Nephron (organoid): Measurements from ENCODE around the gene SRGAP3.

Source experiments
- H3K27ac Mint-ChIP-seq, 3 experiments: 2 replicates each; pipeline ENCODE4 v1.8.0; 2020; ENCODE audit warnings: mixed read lengths in 3 of 3, mild to moderate bottlenecking in 2 of 3, moderate library complexity in 1 of 3
- H3K27me3 Mint-ChIP-seq: 2 replicates; pipeline ENCODE4 v1.8.0; 2021; ENCODE audit warnings: low read depth, mild to moderate bottlenecking, moderate library complexity, mixed read lengths
- H3K36me3 Mint-ChIP-seq: 2 replicates; pipeline ENCODE4 v1.8.0; 2020; ENCODE audit warnings: low read depth, mixed read lengths
- H3K4me1 Mint-ChIP-seq: 2 replicates; pipeline ENCODE4 v1.8.0; 2020; ENCODE audit warnings: mixed read lengths
- H3K4me3 Mint-ChIP-seq, 3 experiments: 2 replicates each; pipeline ENCODE4 v1.8.0; 2020; ENCODE audit warnings: mild to moderate bottlenecking in 3 of 3, mixed read lengths in 3 of 3, moderate library complexity in 2 of 3
- H3K9me3 Mint-ChIP-seq: 2 replicates; pipeline ENCODE4 v1.8.0; 2020; ENCODE audit warnings: mixed read lengths
- CTCF ChIP-seq, 3 experiments: fragments of 200-600 bp; sonication (generic); IDR thresholded peaks; one replicate each; pipeline ENCODE4 v1.5.0; 2021; ENCODE audit warnings: antibody characterized with exemption in 3 of 3; ENCODE audit not compliant: unreplicated experiment in 3 of 3

The SRGAP3 gene

GRCh38 chr3:9032231-9032777 lies 217.1 kb downstream of the SRGAP3 start:
- Mint-ChIP-seq H3K36me3 (no peaks in the 10 kb centered on the region), H3K27me3 (no peaks in the 10 kb centered on the region), H3K9me3 (no peaks in the 10 kb centered on the region), H3K4me3 (no peak overlapping the region), H3K27ac (peak overlapping the region in 1 of 3 experiments; percentile 9), H3K4me1 (peaks cover 57% of the 10 kb centered on the region)
- TF ChIP-seq CTCF (IDR thresholded peaks at IDR 0.05; ENCODE audit: unreplicated experiment in 3 of 3): no peak

- H3K9me3 Mint-ChIP-seq: no peaks in the 10 kb centered on the region
- no peaks in the 10 kb centered on the region for H3K27me3 Mint-ChIP-seq
- no peak overlapping the region for H3K27ac Mint-ChIP-seq
- peaks cover 4% of the 10 kb centered on the region for H3K36me3 Mint-ChIP-seq
- TF ChIP-seq CTCF (IDR thresholded peaks at IDR 0.05; ENCODE audit: unreplicated experiment in 3 of 3): no peak
- no peak overlapping the region for H3K4me3 Mint-ChIP-seq
- peaks cover 56% of the 10 kb centered on the region for H3K4me1 Mint-ChIP-seq
Observed at GRCh38 chr3:9030034-9030433, 219.4 kb downstream of the SRGAP3 start.

GRCh38 chr3:9028134-9028533 lies 221.3 kb downstream of the SRGAP3 start:
- H3K27me3 Mint-ChIP-seq: no peaks in the 10 kb centered on the region
- TF ChIP-seq CTCF (IDR thresholded peaks at IDR 0.05; ENCODE audit: unreplicated experiment in 3 of 3): no peak
- H3K4me3 Mint-ChIP-seq: peak overlapping the region in 1 of 3 experiments; percentile 48
- no peaks in the 10 kb centered on the region for H3K9me3 Mint-ChIP-seq
- H3K4me1 Mint-ChIP-seq: peaks cover 62% of the 10 kb centered on the region
- H3K27ac Mint-ChIP-seq: peak overlapping the region; percentile 55 to 94 (median 92)
- peaks cover 22% of the 10 kb centered on the region for H3K36me3 Mint-ChIP-seq

GRCh38 chr3:9026320-9027045 lies 223.0 kb downstream of the SRGAP3 start:
- peak overlapping the region in 1 of 3 experiments; percentile 16 for H3K4me3 Mint-ChIP-seq
- peak overlapping the region in 2 of 3 experiments; percentile 63 to 74 for H3K27ac Mint-ChIP-seq
- peaks cover 32% of the 10 kb centered on the region for H3K36me3 Mint-ChIP-seq
- no peak for TF ChIP-seq CTCF (IDR thresholded peaks at IDR 0.05; ENCODE audit: unreplicated experiment in 3 of 3)
- H3K9me3 Mint-ChIP-seq: no peaks in the 10 kb centered on the region
- H3K4me1 Mint-ChIP-seq: peaks cover 71% of the 10 kb centered on the region
- no peaks in the 10 kb centered on the region for H3K27me3 Mint-ChIP-seq

GRCh38 chr3:9024341-9024740 lies 225.1 kb downstream of the SRGAP3 start:
- H3K4me3 Mint-ChIP-seq: no peak overlapping the region
- no peaks in the 10 kb centered on the region for H3K9me3 Mint-ChIP-seq
- no peak overlapping the region for H3K27ac Mint-ChIP-seq
- no peaks in the 10 kb centered on the region for H3K27me3 Mint-ChIP-seq
- no peak for TF ChIP-seq CTCF (IDR thresholded peaks at IDR 0.05; ENCODE audit: unreplicated experiment in 3 of 3)
- H3K36me3 Mint-ChIP-seq: peaks cover 32% of the 10 kb centered on the region
- H3K4me1 Mint-ChIP-seq: peaks cover 88% of the 10 kb centered on the region

GRCh38 chr3:9023226-9023590 lies 226.2 kb downstream of the SRGAP3 start:
- Mint-ChIP-seq H3K9me3 (no peaks in the 10 kb centered on the region), H3K27me3 (no peaks in the 10 kb centered on the region), H3K4me1 (peaks cover 84% of the 10 kb centered on the region), H3K36me3 (peaks cover 37% of the 10 kb centered on the region), H3K4me3 (no peak overlapping the region), H3K27ac (peak overlapping the region; percentile 28 to 59 (median 30))
- TF ChIP-seq CTCF (IDR thresholded peaks at IDR 0.05; ENCODE audit: unreplicated experiment in 3 of 3): no peak
